ENCODE data around the gene RIOX2. TPM values are rescaled to one million over a fixed set of nuclear protein-coding genes. Genes with fewer than 3 reads are reported as not detected.

The RIOX2 gene
- total and polyA plus RNA-seq, 2 donors (not counting 1 experiment from before 2014, with no cell fraction given) = 23.7 to 46.1 TPM

DNA sequence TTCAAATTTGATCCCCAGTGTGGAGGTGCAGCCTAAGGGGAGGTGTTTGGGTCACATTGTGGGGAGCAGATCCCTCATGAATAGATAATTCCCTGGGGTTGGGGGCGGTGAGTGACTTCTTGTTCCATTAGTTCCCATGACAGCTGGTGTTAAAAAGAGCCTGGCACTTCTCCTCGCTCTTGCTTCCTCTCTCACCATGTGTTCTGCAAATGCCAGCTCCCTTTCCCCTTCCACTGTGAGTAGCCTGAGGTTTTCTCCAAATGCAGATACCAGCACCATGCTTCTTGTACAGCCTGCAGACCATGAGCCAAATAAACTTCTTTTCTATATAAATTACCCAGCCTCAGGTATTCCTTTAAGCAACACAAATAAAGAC is 23.1 kb downstream of the RIOX2 start:
- DNase-seq (ENCODE audit: low read depth in 2 of 2) = no peak
- TF ChIP-seq EZH2 (IDR thresholded peaks at IDR 0.05; ENCODE audit: low read length, missing control alignments) = no peak
- TF ChIP-seq, protein P1, sequence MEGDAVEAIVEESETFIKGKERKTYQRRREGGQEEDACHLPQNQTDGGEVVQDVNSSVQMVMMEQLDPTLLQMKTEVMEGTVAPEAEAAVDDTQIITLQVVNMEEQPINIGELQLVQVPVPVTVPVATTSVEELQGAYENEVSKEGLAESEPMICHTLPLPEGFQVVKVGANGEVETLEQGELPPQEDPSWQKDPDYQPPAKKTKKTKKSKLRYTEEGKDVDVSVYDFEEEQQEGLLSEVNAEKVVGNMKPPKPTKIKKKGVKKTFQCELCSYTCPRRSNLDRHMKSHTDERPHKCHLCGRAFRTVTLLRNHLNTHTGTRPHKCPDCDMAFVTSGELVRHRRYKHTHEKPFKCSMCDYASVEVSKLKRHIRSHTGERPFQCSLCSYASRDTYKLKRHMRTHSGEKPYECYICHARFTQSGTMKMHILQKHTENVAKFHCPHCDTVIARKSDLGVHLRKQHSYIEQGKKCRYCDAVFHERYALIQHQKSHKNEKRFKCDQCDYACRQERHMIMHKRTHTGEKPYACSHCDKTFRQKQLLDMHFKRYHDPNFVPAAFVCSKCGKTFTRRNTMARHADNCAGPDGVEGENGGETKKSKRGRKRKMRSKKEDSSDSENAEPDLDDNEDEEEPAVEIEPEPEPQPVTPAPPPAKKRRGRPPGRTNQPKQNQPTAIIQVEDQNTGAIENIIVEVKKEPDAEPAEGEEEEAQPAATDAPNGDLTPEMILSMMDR (conservative IDR thresholded peaks at IDR 0.05 in 1 of 2, IDR thresholded peaks at IDR 0.05 in 1 of 2; ENCODE audit: low read depth in 1 of 2, low read length in 2 of 2) = no peak
- Histone ChIP-seq H3K36me3 (ENCODE audit: control insufficient read depth, insufficient read depth, low read length) (peaks cover 12% of the 10 kb centered on the region), H3K27me3 (ENCODE audit: control insufficient read depth, insufficient read depth, low read length) (no peaks in the 10 kb centered on the region), H3K79me2 (ENCODE audit: control insufficient read depth, insufficient read depth, low read length) (no peaks in the 10 kb centered on the region), H3K27ac (ENCODE audit: insufficient read depth, low read length) (no peak overlapping the region), H3K4me1 (ENCODE audit: control insufficient read depth, extremely low read depth, insufficient read depth, low read length) (peaks cover 6% of the 10 kb centered on the region), H2AFZ (ENCODE audit: low read length) (no peak overlapping the region), H3K4me2 (ENCODE audit: extremely low read depth, insufficient read depth, low read length) (no peak overlapping the region), H3K4me3 (replicated peaks in 1 of 4; ENCODE audit: control extremely low read depth in 1 of 4, insufficient read depth in 1 of 4, low read depth in 3 of 4, low read length in 4 of 4) (no peak overlapping the region), H4K20me1 (ENCODE audit: control insufficient read depth, extremely low read depth, insufficient read depth, low read length) (no peaks in the 10 kb centered on the region), H3K9me3 (ENCODE audit: control insufficient read depth, insufficient read depth, low read depth, low read length) (no peaks in the 10 kb centered on the region), H3K9ac (ENCODE audit: insufficient read depth, low read length) (no peak overlapping the region)

DNA sequence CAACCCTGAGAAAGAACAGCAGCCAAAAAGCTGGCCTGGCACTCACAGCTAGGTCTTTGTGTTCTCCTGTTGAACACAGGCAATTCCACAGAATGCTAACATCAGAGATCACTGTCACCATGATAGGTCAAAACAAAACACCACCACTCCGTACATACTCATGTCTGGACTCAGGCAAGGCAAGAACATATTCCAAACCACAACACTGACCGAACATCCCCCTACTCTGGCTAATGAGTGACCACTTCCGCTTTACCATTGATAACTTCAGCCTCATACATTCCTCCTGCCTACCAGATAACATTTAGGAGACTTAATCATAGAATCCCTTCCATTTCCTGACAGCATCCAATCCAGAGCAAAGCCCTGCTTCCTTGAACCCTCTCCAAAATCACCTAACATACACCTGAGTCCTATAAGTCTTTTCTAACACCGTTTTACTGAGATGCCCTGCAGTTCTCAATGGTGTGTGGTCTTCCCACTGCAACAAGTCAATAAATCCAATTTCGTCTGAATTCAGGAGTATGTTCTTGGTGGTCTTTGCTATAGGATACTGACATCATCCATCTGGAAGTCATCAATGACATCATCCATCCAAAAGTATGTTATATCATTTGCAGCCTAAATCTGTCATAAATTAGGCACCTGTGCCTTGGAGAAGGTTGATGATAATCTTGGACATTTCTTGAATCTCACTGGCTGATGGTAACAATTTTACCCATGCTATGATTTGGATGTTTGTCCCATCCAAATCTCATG is 23.7 kb downstream of the RIOX2 start:
- no peak overlapping the region for H3K27ac ChIP-seq (ENCODE audit: insufficient read depth, low read length)
- peaks cover 6% of the 10 kb centered on the region for H3K4me1 ChIP-seq (ENCODE audit: control insufficient read depth, extremely low read depth, insufficient read depth, low read length)
- H4K20me1 ChIP-seq (ENCODE audit: control insufficient read depth, extremely low read depth, insufficient read depth, low read length) = no peaks in the 10 kb centered on the region
- no peak overlapping the region for H3K4me3 ChIP-seq (replicated peaks in 1 of 4; ENCODE audit: control extremely low read depth in 1 of 4, insufficient read depth in 1 of 4, low read depth in 3 of 4, low read length in 4 of 4)
- DNase-seq (ENCODE audit: low read depth in 2 of 2) = no peak
- H3K9ac ChIP-seq (ENCODE audit: insufficient read depth, low read length) = no peak overlapping the region
- TF ChIP-seq EZH2 (IDR thresholded peaks at IDR 0.05; ENCODE audit: low read length, missing control alignments) = no peak
- no peaks in the 10 kb centered on the region for H3K79me2 ChIP-seq (ENCODE audit: control insufficient read depth, insufficient read depth, low read length)
- no peak overlapping the region for H2AFZ ChIP-seq (ENCODE audit: low read length)
- H3K27me3 ChIP-seq (ENCODE audit: control insufficient read depth, insufficient read depth, low read length) = no peaks in the 10 kb centered on the region
- no peaks in the 10 kb centered on the region for H3K9me3 ChIP-seq (ENCODE audit: control insufficient read depth, insufficient read depth, low read depth, low read length)
- H3K4me2 ChIP-seq (ENCODE audit: extremely low read depth, insufficient read depth, low read length) = no peak overlapping the region
- H3K36me3 ChIP-seq (ENCODE audit: control insufficient read depth, insufficient read depth, low read length) = peaks cover 12% of the 10 kb centered on the region

GRCh38 chr3:97942801-97943546 is 29.3 kb downstream of the RIOX2 start:
- no peak overlapping the region for H3K27ac ChIP-seq (ENCODE audit: insufficient read depth, low read length)
- no peak overlapping the region for H3K4me2 ChIP-seq (ENCODE audit: extremely low read depth, insufficient read depth, low read length)
- DNase-seq (ENCODE audit: low read depth in 2 of 2) = no peak
- no peaks in the 10 kb centered on the region for H3K4me1 ChIP-seq (ENCODE audit: control insufficient read depth, extremely low read depth, insufficient read depth, low read length)
- no peaks in the 10 kb centered on the region for H3K9me3 ChIP-seq (ENCODE audit: control insufficient read depth, insufficient read depth, low read depth, low read length)
- no peaks in the 10 kb centered on the region for H4K20me1 ChIP-seq (ENCODE audit: control insufficient read depth, extremely low read depth, insufficient read depth, low read length)
- H2AFZ ChIP-seq (ENCODE audit: low read length) = no peak overlapping the region
- H3K4me3 ChIP-seq (replicated peaks in 1 of 4; ENCODE audit: control extremely low read depth in 1 of 4, insufficient read depth in 1 of 4, low read depth in 3 of 4, low read length in 4 of 4) = no peak overlapping the region
- no peak overlapping the region for H3K9ac ChIP-seq (ENCODE audit: insufficient read depth, low read length)
- H3K36me3 ChIP-seq (ENCODE audit: control insufficient read depth, insufficient read depth, low read length) = no peaks in the 10 kb centered on the region
- no peaks in the 10 kb centered on the region for H3K27me3 ChIP-seq (ENCODE audit: control insufficient read depth, insufficient read depth, low read length)
- no peaks in the 10 kb centered on the region for H3K79me2 ChIP-seq (ENCODE audit: control insufficient read depth, insufficient read depth, low read length)
- TF ChIP-seq, protein P1 (conservative IDR thresholded peaks at IDR 0.05 in 1 of 2, IDR thresholded peaks at IDR 0.05 in 1 of 2; ENCODE audit: low read depth in 1 of 2, low read length in 2 of 2) = no peak
- no peak for TF ChIP-seq EZH2 (IDR thresholded peaks at IDR 0.05; ENCODE audit: low read length, missing control alignments)

Measured in fibroblast of lung (primary cell).